GM21367 (cell line): ENCODE results near the gene EPAS1.

ENCODE experiments used
- ATAC-seq: cut with Tn5 transposase; IDR thresholded peaks from one replicate; pipeline ENCODE4 v1.9.1; 2021; ENCODE audit not compliant: unreplicated experiment

The EPAS1 gene

DNA sequence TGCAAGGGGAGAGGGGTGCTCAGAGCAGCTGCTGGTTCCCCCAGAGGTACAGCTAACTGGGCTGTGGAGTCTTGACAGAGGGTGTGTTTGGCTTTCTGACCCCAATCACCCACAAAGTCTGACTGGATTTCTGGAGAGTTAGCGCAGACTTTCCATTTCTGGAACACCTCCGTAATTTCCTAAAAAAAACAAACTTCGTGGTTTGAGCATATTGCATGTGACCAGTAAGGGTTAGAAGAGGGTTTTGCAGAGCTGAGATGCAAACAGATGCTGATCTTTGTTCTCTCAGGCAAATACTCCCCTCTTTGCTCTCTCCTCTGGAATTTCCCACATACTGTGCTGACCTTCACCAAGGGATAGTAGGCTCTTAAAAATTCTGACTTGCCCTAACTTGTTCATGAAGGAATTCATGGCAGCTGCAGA lies 137.7 kb downstream of the EPAS1 start:
- no peak for ATAC-seq

DNA sequence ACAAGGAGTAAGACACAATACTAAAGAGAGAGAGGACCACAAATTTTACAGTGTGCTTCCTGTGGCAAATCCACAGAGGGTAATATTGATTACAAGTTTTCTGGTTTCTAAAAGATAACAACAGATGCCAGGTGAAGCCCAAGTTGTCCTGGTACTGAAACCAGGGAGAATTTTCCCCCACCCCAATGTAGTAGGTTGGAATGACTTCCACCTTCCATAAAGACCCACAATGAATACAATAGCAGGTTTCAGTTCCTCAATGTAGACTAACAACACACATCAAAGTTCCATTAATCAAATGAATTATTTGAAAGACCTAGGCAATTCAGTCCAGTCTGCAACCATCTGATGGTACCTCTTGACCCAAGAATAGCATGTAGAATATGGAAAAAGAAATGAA lies 138.1 kb downstream of the EPAS1 start:
- ATAC-seq = no peak

GRCh38 chr2:46435796-46436360 lies 138.7 kb downstream of the EPAS1 start:
- no peak for ATAC-seq
